HG03432 (cell line): ENCODE results near the gene MESP2.

ENCODE experiments used
- ATAC-seq: cut with Tn5 transposase; IDR thresholded peaks from one replicate; pipeline ENCODE4 v1.9.1; 2021; ENCODE audit warnings: mild to moderate bottlenecking, moderate library complexity; ENCODE audit not compliant: unreplicated experiment

Gene MESP2

GRCh38 chr15:89776274-89777072 lies at the start of gene MESP2:
MESP2 (plus strand) TSS chr15:89776332; CDS start chr15:89776358, 26 bp downstream.
- peak; percentile 70 for ATAC-seq

- no peak for ATAC-seq
These were observed 47.9 kb upstream of the MESP2 start for GRCh38 chr15:89728254-89728653.

DNA sequence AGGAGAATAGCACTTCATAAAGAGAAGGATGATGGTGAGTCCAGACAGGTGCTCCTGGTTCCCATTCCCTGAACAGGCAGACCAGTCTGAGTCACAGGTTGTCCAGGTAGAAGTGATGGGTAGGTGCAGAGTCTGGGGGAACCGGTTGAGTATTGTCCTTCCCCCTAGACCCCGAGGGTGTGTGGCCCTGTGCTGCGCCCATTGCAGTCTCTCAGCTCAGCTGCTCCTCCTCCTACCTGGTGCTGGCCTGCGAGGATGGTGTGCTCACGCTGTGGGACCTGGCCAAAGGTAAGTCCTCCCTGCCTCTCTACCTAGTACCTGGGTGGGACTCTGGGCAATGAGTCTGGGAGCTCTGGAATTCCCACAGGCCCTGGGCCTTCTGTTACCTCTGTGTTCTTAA lies 44.9 kb upstream of the MESP2 start:
- no peak for ATAC-seq

DNA sequence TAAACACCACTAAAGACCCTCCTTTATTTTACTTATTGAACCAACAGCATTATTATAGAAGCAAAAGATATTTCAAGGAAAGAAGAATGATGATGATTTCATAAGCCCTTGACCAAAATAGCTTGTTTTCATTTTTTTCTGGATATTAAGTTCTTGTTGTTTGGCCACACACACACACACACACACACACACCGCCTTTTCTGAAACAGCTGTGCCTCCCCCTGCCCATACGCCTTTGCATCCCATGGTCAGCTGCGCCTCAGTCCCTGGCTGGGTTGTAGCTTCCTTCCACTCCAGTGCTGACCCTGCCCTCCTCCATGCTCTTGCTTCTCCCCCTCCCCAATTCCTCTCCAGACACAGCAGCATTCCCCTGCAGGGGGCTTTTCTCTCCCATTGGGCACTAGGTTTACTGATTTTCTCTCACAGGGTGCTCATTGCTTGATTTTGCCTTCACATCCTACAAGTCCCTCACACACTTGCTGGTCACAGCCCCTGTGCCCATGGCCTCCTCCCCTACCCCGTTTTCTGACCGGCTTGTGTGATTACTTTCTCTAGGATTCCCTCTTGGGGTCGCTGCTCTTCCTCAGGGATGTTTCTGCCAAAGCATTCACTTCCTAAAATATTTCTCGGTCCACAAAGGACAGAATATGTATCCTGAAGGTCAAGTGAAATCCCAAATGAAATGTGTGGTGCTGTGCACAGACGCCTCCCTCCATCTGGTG lies 43.5 kb upstream of the MESP2 start:
- no peak for ATAC-seq

- no peak for ATAC-seq
These were observed 40.4 kb upstream of the MESP2 start for GRCh38 chr15:89735773-89736172.

- peak; percentile 71 for ATAC-seq
These were observed 36.0 kb upstream of the MESP2 start for GRCh38 chr15:89740137-89740536.

DNA sequence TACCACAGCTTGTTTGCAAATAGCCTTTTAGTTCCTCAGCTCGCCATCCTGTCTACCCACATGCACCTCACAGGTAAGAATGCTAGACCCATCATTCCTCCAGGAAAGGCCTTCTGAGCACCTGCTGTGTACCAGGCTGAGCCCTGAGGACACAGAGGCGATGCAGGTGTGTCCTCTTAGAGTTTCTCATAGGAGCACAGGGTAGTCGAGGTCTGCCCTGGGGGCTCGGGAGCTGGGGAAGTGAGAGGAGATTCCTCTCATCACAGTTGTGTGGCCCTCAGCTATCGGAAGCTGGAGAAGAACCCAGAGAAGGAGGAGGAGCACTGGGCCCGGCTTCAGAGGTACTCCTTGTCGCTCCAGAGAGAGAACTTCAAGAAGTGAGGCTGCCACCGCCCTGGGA lies 33.1 kb upstream of the MESP2 start:
- no peak for ATAC-seq

DNA sequence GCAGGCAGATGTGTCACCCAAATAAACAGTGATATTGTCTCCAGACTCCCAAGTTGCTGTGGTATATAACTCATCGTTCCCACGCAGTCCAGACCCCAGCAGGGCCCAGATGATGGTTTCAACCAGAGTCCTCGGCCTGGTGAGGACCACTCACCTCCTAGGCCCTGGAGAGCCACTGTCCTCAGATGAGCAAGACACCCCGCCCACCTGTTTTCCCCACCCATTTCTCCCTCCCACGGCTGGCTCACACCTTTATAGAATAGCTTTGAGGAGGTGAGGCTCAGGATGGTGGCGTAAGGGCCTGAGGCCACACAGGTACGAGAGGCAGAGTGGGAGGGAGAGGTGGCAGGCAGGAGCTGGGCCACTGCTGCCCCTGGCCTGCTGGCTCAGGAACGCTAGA lies 32.5 kb upstream of the MESP2 start:
- no peak for ATAC-seq

- no peak for ATAC-seq
These were observed 31.0 kb upstream of the MESP2 start for GRCh38 chr15:89745131-89745530.

GRCh38 chr15:89745768-89746167 lies 30.4 kb upstream of the MESP2 start:
- no peak for ATAC-seq

- no peak for ATAC-seq
These were observed 29.7 kb upstream of the MESP2 start for GRCh38 chr15:89746386-89746780.

DNA sequence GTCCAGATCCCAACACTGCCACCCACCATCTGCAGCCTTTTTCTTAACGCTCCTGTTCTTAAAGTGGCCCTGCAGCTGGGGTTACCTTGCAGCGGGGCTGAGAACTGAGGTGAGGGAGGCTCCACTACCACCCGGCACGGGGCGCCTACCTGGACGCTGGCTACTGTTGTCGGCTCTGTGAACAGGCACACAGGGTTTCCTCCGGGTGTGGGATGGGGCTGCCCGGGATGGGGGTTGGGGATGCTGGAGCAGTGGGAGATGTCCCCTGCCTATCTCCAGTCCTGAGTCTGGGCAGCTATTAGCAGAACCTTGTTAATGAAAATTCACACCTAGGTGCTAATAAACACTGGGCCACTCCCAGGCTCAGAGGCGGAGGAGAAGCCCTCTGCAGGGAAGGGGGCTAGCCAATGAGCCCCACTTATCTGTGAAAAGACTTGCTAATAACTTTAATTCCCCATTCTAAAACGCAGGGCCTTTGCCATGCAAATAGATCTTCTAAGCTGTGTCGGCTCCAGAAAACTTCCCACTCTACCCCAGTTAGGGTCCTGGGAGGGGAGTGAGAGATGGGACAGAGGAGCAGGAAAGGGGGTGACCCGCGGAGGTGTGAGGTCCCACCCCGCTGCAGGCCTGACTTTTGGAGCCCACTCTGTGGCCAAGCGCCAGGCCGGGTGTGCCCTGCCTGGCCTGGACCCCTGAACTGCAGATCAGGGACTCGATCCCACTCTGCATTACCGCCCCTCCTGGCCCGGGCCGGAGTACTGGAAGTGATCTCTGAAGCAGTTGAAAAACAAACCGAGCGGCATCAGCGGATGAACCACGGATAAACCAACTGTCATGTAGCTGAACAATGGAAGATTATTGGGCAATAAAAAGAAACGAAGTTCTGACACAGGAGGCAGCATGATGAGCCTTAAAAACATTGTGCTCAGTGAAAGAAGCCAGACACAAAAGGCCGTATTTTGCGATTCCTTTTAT lies 28.1 kb upstream of the MESP2 start:
- ATAC-seq = no peak

- ATAC-seq = no peak
These were observed 27.1 kb upstream of the MESP2 start for GRCh38 chr15:89749054-89749453.

DNA sequence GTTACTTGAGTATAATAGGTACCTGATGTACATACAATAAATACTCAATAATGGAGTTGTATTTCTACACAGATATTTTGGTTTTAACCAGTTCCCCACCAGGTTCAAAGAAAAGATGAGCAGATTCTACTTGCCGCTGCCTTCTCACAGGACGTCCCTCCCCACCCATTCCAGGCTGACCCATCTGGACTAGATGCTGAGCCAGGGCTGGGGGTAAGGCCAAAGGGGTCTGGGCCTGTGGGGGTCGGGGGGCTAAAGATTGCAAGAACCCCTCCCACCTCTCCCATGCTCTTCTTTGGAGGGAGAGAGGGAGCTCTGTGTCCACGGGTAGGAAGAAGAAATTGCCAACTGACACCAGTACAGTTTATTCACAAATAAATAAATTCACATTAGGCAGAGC lies 26.6 kb upstream of the MESP2 start:
- ATAC-seq = no peak

DNA sequence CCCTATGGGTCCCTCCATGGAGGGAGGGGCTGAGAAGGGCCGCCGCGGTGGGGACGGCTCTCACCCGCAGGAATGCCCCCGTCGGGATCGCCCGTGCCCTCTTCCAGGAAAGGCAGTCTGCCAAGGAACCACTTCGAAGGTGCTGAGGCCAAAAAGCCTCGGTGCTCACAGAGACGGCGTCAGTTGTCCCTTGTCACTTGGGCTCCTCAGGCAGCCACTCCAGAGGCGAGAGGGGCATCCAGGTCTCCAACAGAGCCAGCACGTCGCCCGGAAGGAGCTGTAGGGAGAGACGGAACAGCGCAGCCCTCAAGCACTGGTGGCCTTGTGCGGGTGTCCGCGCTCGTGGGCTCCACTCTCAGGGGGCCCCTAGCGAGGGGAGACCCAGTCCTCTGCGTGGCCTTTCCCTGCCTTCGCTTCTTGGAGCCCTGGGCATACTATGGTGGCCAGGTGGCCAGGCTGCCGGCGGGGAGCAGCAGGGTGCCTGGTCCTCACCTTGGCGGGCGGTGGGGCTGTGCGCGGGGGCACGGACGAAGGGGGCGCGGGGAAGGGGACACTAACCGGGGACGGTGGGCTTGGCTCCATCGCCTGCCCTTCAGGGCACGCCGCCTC lies 26.1 kb upstream of the MESP2 start:
- peak; percentile 5 for ATAC-seq

DNA sequence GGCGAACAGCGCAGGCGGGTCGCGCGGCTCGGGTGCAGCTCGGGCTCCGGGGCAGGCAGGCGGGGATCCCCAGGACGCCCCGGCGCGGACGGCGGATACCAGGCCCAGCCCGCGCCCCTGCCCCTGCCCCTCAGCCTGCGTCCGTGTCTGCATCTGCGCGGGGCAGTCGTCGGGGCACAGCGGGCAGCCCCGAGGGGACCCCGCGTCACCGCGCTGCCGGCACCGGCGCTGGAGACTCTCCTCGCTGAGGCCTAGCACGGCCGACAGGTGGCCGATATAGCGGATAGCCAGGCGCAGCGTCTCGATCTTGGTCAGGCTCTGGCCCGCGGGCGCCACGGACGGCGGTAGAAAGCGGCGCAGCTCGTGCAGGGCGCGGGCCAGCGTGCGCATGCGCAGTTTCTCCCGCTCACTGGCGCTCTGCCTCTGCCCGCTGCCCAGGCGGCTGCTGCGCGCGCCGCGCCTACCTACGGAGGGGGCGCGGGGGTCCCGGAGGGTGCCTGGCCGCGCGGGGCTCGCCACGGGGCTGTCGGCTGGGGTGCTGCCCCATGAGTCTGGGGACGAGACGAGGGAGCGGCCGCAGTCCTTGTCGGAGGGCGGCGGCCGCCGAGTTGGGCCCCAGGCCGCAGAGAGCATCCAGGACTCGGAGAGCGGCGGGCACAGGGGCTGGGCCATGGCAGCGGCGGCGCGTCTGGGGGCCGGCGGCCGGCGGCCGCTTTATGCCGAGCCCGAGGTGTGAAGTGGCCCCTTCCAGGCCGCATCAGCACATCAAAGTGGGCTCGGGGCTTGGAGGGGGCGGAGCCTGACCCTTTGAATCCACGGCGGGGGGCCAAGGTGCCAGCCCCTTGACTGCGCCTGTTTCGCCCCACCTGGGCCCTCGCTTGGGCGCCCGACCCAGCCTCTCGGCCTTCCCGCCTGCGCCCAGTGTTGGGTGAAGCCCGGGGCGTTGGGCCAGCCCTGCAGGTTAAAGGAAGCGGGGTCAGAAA lies 25.3 kb upstream of the MESP2 start, which contains the start of gene MESP1:
MESP1 (minus strand) TSS at position 690 of the 983 bp plus-strand sequence; CDS start at position 672, 18 bp downstream.
- ATAC-seq = peak; percentile 93

GRCh38 chr15:89751748-89752147 lies 24.4 kb upstream of the MESP2 start:
- no peak for ATAC-seq

- no peak for ATAC-seq
These were observed 22.3 kb upstream of the MESP2 start for GRCh38 chr15:89753855-89754254.

DNA sequence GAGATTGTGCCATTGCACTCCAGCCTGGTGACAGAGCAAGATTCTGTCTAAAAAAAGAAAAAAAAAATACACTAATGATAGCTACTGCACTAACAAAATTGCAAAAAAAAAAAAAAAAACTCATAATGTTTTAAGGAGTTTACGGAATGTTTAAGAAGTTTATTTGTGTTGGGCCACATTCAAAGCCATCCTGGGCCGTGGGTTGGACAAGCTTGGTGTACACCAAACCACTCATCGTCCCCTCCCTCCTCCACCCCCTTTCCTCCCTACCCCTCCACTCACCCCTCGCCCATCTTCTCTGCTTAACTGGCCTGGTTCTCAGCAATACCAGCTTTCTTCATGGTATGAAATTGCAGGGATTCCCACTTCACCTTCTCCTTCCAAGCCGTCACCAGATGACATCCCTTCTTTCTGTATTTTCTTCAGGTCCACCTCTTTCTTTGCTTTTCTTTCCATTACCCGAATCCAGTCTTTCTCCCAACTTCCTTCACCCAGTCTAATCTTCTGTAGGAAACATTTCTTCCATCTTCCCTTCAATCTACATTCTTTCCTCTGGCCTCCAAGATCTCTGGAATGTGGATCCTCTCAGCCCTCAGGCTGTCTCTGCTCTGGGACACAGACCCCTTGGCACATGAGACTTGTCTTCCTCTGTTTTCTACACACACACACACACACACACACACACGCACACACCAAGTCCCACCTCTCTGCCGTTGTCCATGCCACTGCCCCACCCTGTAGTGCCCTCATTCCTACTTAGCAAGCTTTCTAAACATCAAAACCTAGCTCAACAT lies 21.6 kb upstream of the MESP2 start:
- ATAC-seq = no peak
